ENCODE data around the gene AKR1C8.

- no peak for TF ChIP-seq CTCF (IDR thresholded peaks at IDR 0.05; ENCODE audit: insufficient read depth, low read depth, low read length)
- TF ChIP-seq EZH2 (IDR thresholded peaks at IDR 0.05; ENCODE audit: insufficient read depth, low read length): no peak
Observed at GRCh38 chr10:5163487-5163886, 21.5 kb downstream of the AKR1C8 start.
